D721Med (cell line): ENCODE results near the gene PXDN.

ENCODE experiments used
- DNase-seq: peaks from one replicate; pipeline ENCODE4 v3.0.0; 2011; ENCODE audit warnings: low spot score; ENCODE audit not compliant: insufficient read length
- FAIRE-seq: peaks from 2 replicates; lab custom pipeline; 2011; peaks lifted over from hg19 to GRCh38; lab: Jason Lieb, UNC
- CTCF ChIP-seq: IDR thresholded peaks from 2 replicates; pipeline ENCODE4 v1.5.1; 2012; ENCODE audit warnings: mild to moderate bottlenecking, control low read depth; ENCODE audit not compliant: insufficient read depth; ENCODE audit errors: missing control alignments

PXDN gene

DNA sequence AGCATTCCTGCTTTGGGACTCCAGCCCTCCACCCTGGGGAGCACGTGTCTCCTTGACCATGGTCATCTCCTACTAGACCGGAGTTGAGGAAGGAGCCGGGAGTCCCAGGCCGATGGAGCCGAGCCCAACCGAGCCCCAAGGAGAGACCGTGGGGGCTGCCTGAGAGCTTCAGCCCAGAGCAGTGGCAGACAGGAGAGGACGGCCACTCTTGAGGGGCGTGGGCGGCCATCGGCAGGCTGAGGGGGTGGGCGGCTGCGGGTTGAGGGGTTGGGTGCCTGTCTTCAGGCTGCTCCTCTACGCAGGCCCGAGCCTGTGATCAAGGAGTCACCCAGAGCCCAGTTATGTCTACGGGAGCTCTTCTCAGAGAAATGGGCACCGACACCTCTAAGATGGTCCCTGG is 158.7 kb downstream of the PXDN start:
- no peak for DNase-seq
- FAIRE-seq: no peak
- no peak for TF ChIP-seq CTCF

DNA sequence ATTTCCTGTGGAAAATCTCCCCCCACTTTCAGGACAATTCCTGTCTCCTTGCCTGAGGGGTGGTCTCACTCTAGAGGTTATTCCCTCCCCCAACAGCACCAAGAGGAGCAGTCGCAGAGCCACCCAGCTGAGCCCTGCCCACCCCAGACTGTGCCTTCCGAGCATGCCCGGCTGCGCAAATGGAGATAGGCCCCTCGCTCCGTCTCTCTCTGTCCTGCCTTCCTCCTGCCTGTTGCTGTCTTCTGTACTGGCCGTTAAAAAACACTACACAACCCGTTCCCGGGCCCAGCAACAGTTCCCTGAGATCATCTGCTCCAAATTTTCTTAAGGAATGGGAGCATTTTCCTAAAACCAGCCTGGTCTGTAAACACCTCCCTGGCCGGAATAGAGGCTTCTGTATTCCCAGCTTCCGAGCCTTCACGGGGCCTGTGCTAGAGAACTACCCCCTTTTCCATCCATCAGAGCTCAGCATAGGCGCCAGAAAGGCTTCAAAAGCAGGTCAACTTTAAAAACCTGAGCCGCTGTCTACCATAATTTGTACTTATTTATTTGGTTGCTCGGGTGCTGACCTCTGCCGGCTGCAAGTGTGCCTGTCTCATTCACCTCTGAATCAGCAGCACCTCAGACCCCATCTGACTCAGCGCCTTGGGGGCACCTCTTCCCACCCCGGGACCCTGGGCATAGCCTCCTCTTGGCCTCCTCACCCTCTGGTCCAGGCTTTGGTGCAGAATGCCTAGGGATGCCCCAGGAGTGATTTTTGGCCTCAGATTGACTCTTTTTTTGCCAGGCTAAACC is 159.4 kb downstream of the PXDN start:
- no peak for TF ChIP-seq CTCF
- FAIRE-seq (no peak), DNase-seq (no peak)

DNA sequence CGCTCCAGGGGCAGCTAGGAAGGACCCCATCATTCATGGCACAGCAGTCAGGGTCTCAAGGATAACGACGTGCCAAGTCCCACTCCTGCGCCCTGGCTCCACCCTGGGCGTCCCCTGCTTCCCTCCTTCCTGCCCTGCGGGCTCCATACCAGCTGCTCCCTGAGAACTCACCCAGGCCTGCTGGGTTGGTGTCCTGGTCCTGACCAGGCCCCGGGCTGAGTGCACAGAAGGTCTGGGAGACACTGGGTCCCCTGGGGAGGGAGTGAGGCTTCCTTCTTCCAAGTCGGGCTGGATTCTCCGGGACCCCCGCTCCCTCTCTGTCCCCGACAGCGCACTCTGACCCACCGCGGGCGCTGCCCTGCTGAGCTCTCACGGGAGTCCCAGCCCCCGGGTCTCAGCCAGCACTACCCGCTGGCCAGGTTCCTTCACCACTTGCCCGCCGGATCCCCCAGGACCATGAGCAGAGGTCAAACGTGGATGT is 160.2 kb downstream of the PXDN start:
- no peak for DNase-seq
- no peak for FAIRE-seq
- no peak for TF ChIP-seq CTCF

GRCh38 chr2:1582891-1583341 is 161.4 kb downstream of the PXDN start:
- DNase-seq (no peak), FAIRE-seq (no peak)
- no peak for TF ChIP-seq CTCF

- DNase-seq: no peak
- no peak for FAIRE-seq
- no peak for TF ChIP-seq CTCF
These were observed 162.2 kb downstream of the PXDN start for GRCh38 chr2:1581965-1582625.
